HCT116 (cell line): ENCODE measurements around the gene KIF13A. TPM values are rescaled to one million over a fixed set of nuclear protein-coding genes. Genes with fewer than 3 reads are reported as not detected.

Experiments used
- ATAC-seq: fragments of 200-7000 bp; cut with Tn5 transposase; 2 replicates; pipeline ENCODE4 v1.9.1; 2020; ENCODE audit warnings: mild to moderate bottlenecking, moderate library complexity
- BruUV-seq: library from RNA; stranded (reverse); fragments of 400-500 nt; replicated peaks from 2 replicates; lab custom pipeline; 2021; lab: Mats Ljungman, UMichigan
- CTCF ChIA-PET: fragments of 300-600 bp; sonication (Branson Sonifier 250); formaldehyde crosslinking; loops from one replicate; lab custom pipeline; 2021; ENCODE audit warnings: antibody characterized with exemption; lab: Charles Lee
- POLR2A ChIA-PET: fragments of 300-600, 350-600 bp; sonication (Branson Sonifier 250); formaldehyde crosslinking; loops from one replicate; lab custom pipeline; 2021; ENCODE audit warnings: antibody characterized with exemption; lab: Charles Lee
- RAD21 ChIA-PET, 2 experiments: fragments of 300-600 bp; sonication (Branson Sonifier 250); formaldehyde crosslinking; loops; one replicate each; lab custom pipeline; 2023; ENCODE audit warnings: low total read pairs in 2 of 2; ENCODE audit not compliant: uncharacterized antibody in 2 of 2, unreplicated experiment in 2 of 2, low non-redundant PET in 1 of 2; lab: Charles Lee
- DNase-seq: peaks from one replicate; pipeline ENCODE4 v3.0.0-alpha.2; 2010; ENCODE audit warnings: low read depth, low spot score
- H2AFZ ChIP-seq: fragments of 200-600 bp; shearing (Covaris generic), sonication (generic); 2 replicates; pipeline ENCODE4 v1.6.1; 2017; ENCODE audit warnings: low read depth, mixed run types, mixed read lengths, antibody characterized with exemption, low read length; ENCODE audit not compliant: poor library complexity, severe bottlenecking
- H3K27ac ChIP-seq: 2 replicates; pipeline ENCODE4 v1.5.1; 2012; ENCODE audit warnings: low read depth, low read length
- H3K27me3 ChIP-seq: fragments of 200-600 bp; sonication (generic); 2 replicates; pipeline ENCODE4 v1.6.1; 2016; ENCODE audit warnings: mixed run types, low read length, mixed read lengths; ENCODE audit not compliant: insufficient read depth
- H3K36me3 ChIP-seq, 2 experiments: fragments of 200-500 bp in 1 of 2; fragments of 200-600 bp in 1 of 2; sonication (Bioruptor generic) in 1 of 2; sonication (generic) in 1 of 2; 2 replicates each; pipeline versions ENCODE4 v1.5.1 to v1.6.1; 2014 to 2016; ENCODE audit warnings: low read length in 2 of 2, inconsistent platforms in 1 of 2, mixed read lengths in 1 of 2, mixed run types in 1 of 2; ENCODE audit not compliant: insufficient read depth in 2 of 2, control insufficient read depth in 1 of 2
- H3K4me1 ChIP-seq, 2 experiments: fragments of 200-600 bp in 1 of 2; sonication (generic) in 1 of 2; 2 replicates each; pipeline versions ENCODE4 v1.5.1 to v1.6.1; 2012 to 2017; ENCODE audit warnings: low read length in 2 of 2, inconsistent platforms in 1 of 2, mild to moderate bottlenecking in 1 of 2, mixed read lengths in 1 of 2, mixed run types in 1 of 2, moderate library complexity in 1 of 2; ENCODE audit not compliant: insufficient read depth in 2 of 2, control insufficient read depth in 1 of 2
- H3K4me2 ChIP-seq: fragments of 200-600 bp; sonication (generic); 2 replicates; pipeline ENCODE4 v1.6.1; 2017; ENCODE audit warnings: mixed run types, low read length, mixed read lengths
- H3K4me3 ChIP-seq, 2 experiments: fragments of 200-600 bp in 1 of 2; sonication (generic) in 1 of 2; replicated peaks in 1 of 2; 2 replicates each; pipeline ENCODE4 v1.5.1; 2011 to 2016; ENCODE audit warnings: low read length in 2 of 2, control low read depth in 1 of 2, low read depth in 1 of 2, mild to moderate bottlenecking in 1 of 2, mixed read lengths in 1 of 2, mixed run types in 1 of 2
- H3K79me2 ChIP-seq: fragments of 200-600 bp; sonication (generic); 2 replicates; pipeline ENCODE4 v1.6.1; 2017; ENCODE audit warnings: mild to moderate bottlenecking, mixed run types, low read length, moderate library complexity, mixed read lengths; ENCODE audit not compliant: insufficient read depth
- H3K9ac ChIP-seq: fragments of 200-600 bp; sonication (generic); 2 replicates; pipeline ENCODE4 v1.6.1; 2016; ENCODE audit warnings: low read length, mixed read lengths
- H3K9me2 ChIP-seq: fragments of 200-600 bp; sonication (generic), shearing (Covaris generic); 2 replicates; pipeline ENCODE4 v1.6.1; 2017; ENCODE audit warnings: mixed run types, mild to moderate bottlenecking, moderate library complexity; ENCODE audit not compliant: insufficient read depth
- H3K9me3 ChIP-seq, 2 experiments: fragments of 200-500 bp in 1 of 2; fragments of 200-600 bp in 1 of 2; sonication (Bioruptor generic) in 1 of 2; sonication (generic) in 1 of 2; 2 replicates each; pipeline ENCODE4 v1.6.1; 2014 to 2017; ENCODE audit warnings: low read length in 2 of 2, mixed read lengths in 2 of 2, inconsistent platforms in 1 of 2, low read depth in 1 of 2, mild to moderate bottlenecking in 1 of 2, mixed run types in 1 of 2, moderate library complexity in 1 of 2; ENCODE audit not compliant: control insufficient read depth in 1 of 2, insufficient read depth in 1 of 2
- H4K20me1 ChIP-seq: fragments of 200-600 bp; sonication (generic), shearing (Covaris generic); 2 replicates; pipeline ENCODE4 v1.6.1; 2017; ENCODE audit warnings: mixed run types, mild to moderate bottlenecking, moderate library complexity; ENCODE audit not compliant: insufficient read depth
- CTCF ChIP-seq, 3 experiments: fragments of 200-600 bp in 1 of 3; sonication (generic) in 1 of 3; IDR thresholded peaks in 2 of 3; conservative IDR thresholded peaks in 1 of 3; 2 replicates each; pipeline ENCODE4 v1.5.1; 2012 to 2017; ENCODE audit warnings: low read depth in 2 of 3, low read length in 2 of 3, antibody characterized with exemption in 1 of 3, borderline replicate concordance in 1 of 3, control low read depth in 1 of 3, mild to moderate bottlenecking in 1 of 3, mixed read lengths in 1 of 3, mixed run types in 1 of 3, moderate library complexity in 1 of 3; ENCODE audit not compliant: insufficient read depth in 1 of 3
- ELF1 ChIP-seq: IDR thresholded peaks from 2 replicates; pipeline ENCODE4 v1.6.1; 2012; ENCODE audit warnings: low read depth, borderline replicate concordance
- JUND ChIP-seq: IDR thresholded peaks from 2 replicates; pipeline ENCODE4 v1.6.1; 2012
- POLR2A ChIP-seq: IDR thresholded peaks from 2 replicates; pipeline ENCODE4 v1.7.0; 2011; ENCODE audit warnings: borderline replicate concordance; ENCODE audit not compliant: insufficient read depth, insufficient read length; ENCODE audit errors: extremely low read depth
- ZBTB33 ChIP-seq: IDR thresholded peaks from 2 replicates; pipeline ENCODE4 v1.6.1; 2011; ENCODE audit warnings: mild to moderate bottlenecking, low read length, moderate library complexity; ENCODE audit not compliant: insufficient replicate concordance; ENCODE audit errors: extremely low read depth
- ZNF274 ChIP-seq: fragments of 200-500 bp; sonication (Bioruptor generic); IDR thresholded peaks from 2 replicates; pipeline ENCODE4 v1.6.1; 2014; ENCODE audit warnings: mild to moderate bottlenecking, low read depth, low read length, inconsistent platforms
- intact Hi-C: fragments of 100-400 bp; cut with micrococcal nuclease; formaldehyde crosslinking; loops from 2 replicates; pipeline ENCODE4 v1.10.0; 2022
- total RNA-seq: library from RNA; stranded (reverse); gene quantifications from one replicate; pipeline ENCODE4 v1.2.1, GENCODE V29; 2021; ENCODE audit not compliant: unreplicated experiment

The KIF13A gene
- total RNA-seq, 1 experiment from 2014 or later, result 23.1 TPM

GRCh38 chr6:17842934-17843821 lies 144.3 kb downstream of the KIF13A start:
- ATAC-seq (no peak), DNase-seq (no peak)
- ChIA-PET RAD21 (no interaction called here), CTCF (no interaction called here), POLR2A (no interaction called here)
- Histone ChIP-seq H3K36me3 (no peaks in the 10 kb centered on the region), H3K27ac (no peak overlapping the region), H3K4me1 (no peaks in the 10 kb centered on the region), H3K4me3 (no peak overlapping the region), H3K9me2 (no peaks in the 10 kb centered on the region), H3K27me3 (no peaks in the 10 kb centered on the region), H2AFZ (no peak overlapping the region), H3K79me2 (no peaks in the 10 kb centered on the region), H3K9ac (no peak overlapping the region), H4K20me1 (no peaks in the 10 kb centered on the region), H3K9me3 (no peaks in the 10 kb centered on the region), H3K4me2 (no peak overlapping the region)
- BruUV-seq, result no TSS peak
- TF ChIP-seq ZNF274 (no peak), CTCF (IDR thresholded peaks at IDR 0.05 in 2 of 3, conservative IDR thresholded peaks at IDR 0.05 in 1 of 3; ENCODE audit: borderline replicate concordance in 1 of 3, insufficient read depth in 1 of 3, low read depth in 2 of 3, low read length in 2 of 3) (no peak), ELF1 (no peak), ZBTB33 (no peak), JUND (no peak), POLR2A (no peak)
- intact Hi-C loops, result no loop called here
